HG03354 (cell line): ENCODE measurements around the gene PKIB.
A peak's percentile ranks its signal among the peaks of the same experiment; 100 is the strongest.

ENCODE experiments used
- ATAC-seq: cut with Tn5 transposase; IDR thresholded peaks from one replicate; pipeline ENCODE4 v1.9.1; 2021; ENCODE audit warnings: mild to moderate bottlenecking; ENCODE audit not compliant: unreplicated experiment, poor library complexity, severe bottlenecking

The PKIB gene

GRCh38 chr6:122770835-122771601 is 160.8 kb downstream of the PKIB start:
- peak; percentile 41 for ATAC-seq

- no peak for ATAC-seq
These were observed 162.7 kb downstream of the PKIB start for GRCh38 chr6:122772724-122773415.
